Body of pancreas (tissue), 4 donors: ENCODE data around the gene RAP1GAP2.

Source experiments
- CTCF ChIP-seq, 7 experiments: fragments of 450-650 bp in 4 of 7; fragments of 200-600 bp in 3 of 7; sonication (generic) in 3 of 7; IDR thresholded peaks; one replicate each; pipeline ENCODE4 v1.5.1; 2016 to 2019; ENCODE audit warnings: antibody characterized with exemption in 7 of 7
- POLR2A ChIP-seq, 3 donors: fragments of 450-650 bp; IDR thresholded peaks; one replicate each; pipeline ENCODE4 v1.6.1; 2016; ENCODE audit warnings: antibody characterized with exemption in 3 of 3, mild to moderate bottlenecking in 2 of 3

DNA sequence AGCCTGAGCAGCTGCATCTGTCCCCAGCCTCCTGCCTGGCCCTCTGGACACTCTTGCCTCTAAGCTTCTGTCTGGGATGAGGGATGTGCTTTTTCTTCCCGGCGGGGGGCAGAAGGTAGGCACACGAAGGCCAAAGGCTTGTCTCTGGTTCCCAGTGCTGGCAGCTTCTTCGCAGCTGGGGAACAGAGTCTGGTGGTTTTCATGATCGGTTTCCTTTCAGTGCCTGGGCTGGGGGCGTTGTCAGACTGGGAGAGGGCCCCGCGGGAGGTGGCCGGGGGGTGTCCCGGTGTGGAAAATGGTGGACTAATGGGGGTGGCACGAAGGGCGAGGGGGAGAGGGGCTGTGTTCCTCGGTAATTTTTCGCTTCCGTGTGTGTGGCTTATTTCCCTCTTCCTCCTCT is 988 bp downstream of the RAP1GAP2 start:
- TF ChIP-seq CTCF (IDR thresholded peaks at IDR 0.05) (no peak), POLR2A (IDR thresholded peaks at IDR 0.05) (no peak)
